IMR-90 (cell line): ENCODE results near the gene LMNTD2. TPM values are rescaled to one million over a fixed set of nuclear protein-coding genes. Genes with fewer than 3 reads are reported as not detected.

Experiments used
- ATAC-seq: fragments of 200-7000 bp; cut with Tn5 transposase; 2 replicates; pipeline ENCODE4 v1.9.1; 2020; ENCODE audit warnings: low read depth, mild to moderate bottlenecking, moderate library complexity
- BruUV-seq: library from RNA; stranded (reverse); fragments of 400-500 nt; replicated peaks from 2 replicates; lab custom pipeline; 2021; lab: Mats Ljungman, UMichigan
- CTCF ChIA-PET: fragments of 300-600 bp; formaldehyde crosslinking; extraction: SDS; loops from one replicate; lab custom pipeline; 2021; ENCODE audit warnings: antibody characterized with exemption; lab: Yijun Ruan, JAX
- POLR2A ChIA-PET: fragments of 300-600 bp; sonication (Branson Sonifier 250); formaldehyde crosslinking; loops from one replicate; lab custom pipeline; 2022; ENCODE audit warnings: antibody characterized with exemption; ENCODE audit not compliant: unreplicated experiment; lab: Charles Lee
- DNase-seq: peaks from one replicate; pipeline ENCODE4 v3.0.0; 2013
- H2AFZ ChIP-seq: replicated peaks from 2 replicates; pipeline ENCODE3; 2013; ENCODE audit warnings: low read length, mild to moderate bottlenecking; ENCODE audit not compliant: poor library complexity
- H2AK5ac ChIP-seq: 2 replicates; pipeline ENCODE4 v1.6.1; 2013; ENCODE audit warnings: low read depth, low read length, inconsistent platforms
- H2AK9ac ChIP-seq: replicated peaks from 2 replicates; pipeline ENCODE3; 2013; ENCODE audit warnings: mild to moderate bottlenecking, low read depth, low read length, moderate library complexity; ENCODE audit not compliant: poor library complexity
- H2BK120ac ChIP-seq: 2 replicates; pipeline ENCODE4 v1.6.1; 2013; ENCODE audit warnings: low read depth, low read length, inconsistent platforms
- H2BK15ac ChIP-seq: 3 replicates; pipeline ENCODE4 v1.6.1; 2013; ENCODE audit warnings: low read depth, low read length, inconsistent platforms
- H2BK20ac ChIP-seq: 2 replicates; pipeline ENCODE4 v1.6.1; 2013; ENCODE audit warnings: low read depth, mild to moderate bottlenecking, inconsistent platforms, low read length, moderate library complexity
- H2BK5ac ChIP-seq: 2 replicates; pipeline ENCODE4 v1.6.1; 2013; ENCODE audit warnings: mild to moderate bottlenecking, low read depth, low read length, inconsistent platforms; ENCODE audit not compliant: poor library complexity, severe bottlenecking
- H3K14ac ChIP-seq: replicated peaks from 2 replicates; pipeline ENCODE4 v1.6.1; 2013; ENCODE audit warnings: low read depth, low read length, inconsistent platforms
- H3K18ac ChIP-seq: 2 replicates; pipeline ENCODE4 v1.6.1; 2013; ENCODE audit warnings: low read depth, low read length, control low read depth
- H3K23ac ChIP-seq: 2 replicates; pipeline ENCODE4 v1.6.1; 2013; ENCODE audit warnings: low read depth, low read length, inconsistent platforms
- H3K27ac ChIP-seq: 2 replicates; pipeline ENCODE4 v1.5.1; 2013; ENCODE audit warnings: mild to moderate bottlenecking, control low read depth, low read length; ENCODE audit not compliant: insufficient read depth
- H3K27me3 ChIP-seq: 2 replicates; pipeline ENCODE4 v1.6.1; 2013; ENCODE audit warnings: low read length; ENCODE audit not compliant: control insufficient read depth, insufficient read depth
- H3K36me3 ChIP-seq: 2 replicates; pipeline ENCODE4 v1.6.1; 2013; ENCODE audit warnings: low read length, mixed read lengths; ENCODE audit not compliant: control insufficient read depth, insufficient read depth
- H3K4ac ChIP-seq: 2 replicates; pipeline ENCODE4 v1.6.1; 2013; ENCODE audit warnings: low read depth, low read length, inconsistent platforms
- H3K4me1 ChIP-seq: 2 replicates; pipeline ENCODE4 v1.6.1; 2013; ENCODE audit warnings: low read length, mixed read lengths; ENCODE audit not compliant: control insufficient read depth, insufficient read depth
- H3K4me2 ChIP-seq: 2 replicates; pipeline ENCODE4 v1.6.1; 2013; ENCODE audit warnings: low read depth, mild to moderate bottlenecking, control low read depth, low read length, moderate library complexity
- H3K4me3 ChIP-seq: 2 replicates; pipeline ENCODE4 v1.5.1; 2013; ENCODE audit warnings: low read depth, mild to moderate bottlenecking, control low read depth, low read length, moderate library complexity; ENCODE audit not compliant: insufficient read depth
- H3K56ac ChIP-seq: 2 replicates; pipeline ENCODE4 v1.6.1; 2013; ENCODE audit warnings: low read length, inconsistent platforms; ENCODE audit not compliant: insufficient read depth; ENCODE audit errors: extremely low read depth
- H3K79me1 ChIP-seq, 2 experiments: 2 replicates each; pipeline ENCODE4 v1.6.1; 2013; ENCODE audit warnings: low read length in 2 of 2, inconsistent platforms in 1 of 2, low read depth in 1 of 2
- H3K9ac ChIP-seq: 2 replicates; pipeline ENCODE4 v1.6.1; 2013; ENCODE audit warnings: low read depth, low read length, control low read depth
- H3K9me1 ChIP-seq: 2 replicates; pipeline ENCODE4 v1.6.1; 2013; ENCODE audit warnings: low read length, inconsistent platforms; ENCODE audit not compliant: insufficient read depth
- H3K9me3 ChIP-seq: 2 replicates; pipeline ENCODE4 v1.6.1; 2013; ENCODE audit warnings: low read length; ENCODE audit not compliant: control insufficient read depth, insufficient read depth
- H4K20me1 ChIP-seq: 2 replicates; pipeline ENCODE4 v1.6.1; 2013; ENCODE audit warnings: low read length, inconsistent platforms; ENCODE audit not compliant: insufficient read depth
- H4K5ac ChIP-seq: 2 replicates; pipeline ENCODE4 v1.6.1; 2013; ENCODE audit warnings: mild to moderate bottlenecking, low read depth, low read length, control low read depth
- H4K8ac ChIP-seq, 2 experiments: 2 replicates each; pipeline ENCODE4 v1.6.1; 2013; ENCODE audit warnings: low read depth in 2 of 2, low read length in 2 of 2, control low read depth in 1 of 2, inconsistent platforms in 1 of 2
- H4K91ac ChIP-seq: 2 replicates; pipeline ENCODE4 v1.6.1; 2013; ENCODE audit warnings: low read depth, low read length, inconsistent platforms; ENCODE audit not compliant: insufficient read depth
- CEBPB ChIP-seq: IDR thresholded peaks from 2 replicates; pipeline ENCODE4 v1.6.1; 2012; ENCODE audit warnings: low read depth, low read length, improper control_type of control experiment
- CHD1 ChIP-seq: IDR thresholded peaks from 2 replicates; pipeline ENCODE4 v1.6.1; 2012; ENCODE audit warnings: low read depth, low read length, improper control_type of control experiment
- POLR2A ChIP-seq: IDR thresholded peaks from 2 replicates; pipeline ENCODE4 v1.6.1; 2012; ENCODE audit warnings: mild to moderate bottlenecking, low read depth, low read length
- RAD21 ChIP-seq: IDR thresholded peaks from 2 replicates; pipeline ENCODE4 v1.6.1; 2012; ENCODE audit warnings: low read length, improper control_type of control experiment
- SMC3 ChIP-seq: fragments of 150-350 bp; IDR thresholded peaks from 2 replicates; pipeline ENCODE4 v1.6.1; 2016; ENCODE audit warnings: low read depth, mild to moderate bottlenecking, antibody characterized with exemption, low read length, moderate library complexity
- WGBS, 2 experiments: methylation state at CpG; one replicate each; pipeline versions ENCODE4 v1.1.5 to v1.1.7; 2013; ENCODE audit warnings: missing lambda C conversion rate in 2 of 2; ENCODE audit not compliant: insufficient read length in 1 of 2; ENCODE audit errors: extremely low coverage in 2 of 2; 5-methylcytosine and 5-hydroxymethylcytosine counted together
- dilution Hi-C: fragments of 300-500 bp; cut with HindIII; formaldehyde crosslinking; loops from one replicate; pipeline ENCODE4 v1.14.3; 2018; ENCODE audit warnings: low sequenced_read_pairs; ENCODE audit not compliant: unreplicated experiment
- in situ Hi-C: fragments of 300-500 bp; cut with MboI; formaldehyde crosslinking; loops from 3 replicates; pipeline ENCODE4 v1.14.3; 2019; ENCODE audit warnings: low sequenced_read_pairs, inconsistent platforms, mixed read lengths
- intact Hi-C: fragments of 100-400 bp; cut with micrococcal nuclease; formaldehyde crosslinking; loops from 2 replicates; pipeline ENCODE4 v1.10.0; 2022
- polyA plus RNA-seq, 3 experiments: library from polyadenylated mRNA; depleted of rRNA; stranded (reverse); fragments of >200 nt; gene quantifications; 2 replicates each; pipeline ENCODE4 v1.2.3, GENCODE V29; 2012; ENCODE audit warnings: low replicate concordance in 1 of 3
- total RNA-seq: library from RNA; depleted of rRNA; stranded (reverse); fragments of >200 nt; gene quantifications from 2 replicates; pipeline ENCODE4 v1.2.3, GENCODE V29; 2012

The LMNTD2 gene
- total and polyA plus RNA-seq, 2 of the 4 experiments (the other 2 are of a cell fraction), result 0.18 to 1.3 TPM

GRCh38 chr11:569158-569885 lies 8.8 kb upstream of the LMNTD2 start:
- DNase-seq (no peak), ATAC-seq (no peak)
- Histone ChIP-seq H3K27ac (peak overlapping the region; percentile 53), H3K4me2 (peak overlapping the region; percentile 89), H3K23ac (peak overlapping the region; percentile 58; the same call in 1 of the 2 replicates), H3K4me1 (peaks cover 17% of the 10 kb centered on the region), H3K27me3 (no peaks in the 10 kb centered on the region; the same call in 1 of the 2 replicates), H4K5ac (peak overlapping the region; percentile 94), H3K56ac (peak overlapping the region; percentile 41; the same call in 1 of the 2 replicates), H3K79me1 (peaks cover 21 to 34% of the 10 kb centered on the region in 2 experiments; a peak in 3 of 4 replicates), H3K4me3 (peak overlapping the region; percentile 47), H4K91ac (peak overlapping the region; percentile 83; the same call in 1 of the 2 replicates), H3K36me3 (peaks cover 14% of the 10 kb centered on the region), H2BK15ac (peak overlapping the region; percentile 26; the same call in 2 of the 3 replicates), H2BK5ac (peak overlapping the region; percentile 96), H3K4ac (peak overlapping the region; percentile 96), H2AFZ (peak overlapping the region; percentile 93), H3K14ac (peak overlapping the region; percentile 98), H3K9me3 (no peaks in the 10 kb centered on the region), H2AK9ac (peak overlapping the region; percentile 100), H3K9ac (peak overlapping the region; percentile 93), H4K8ac (peak overlapping the region; percentile 88 to 99), H3K18ac (peak overlapping the region; percentile 63; the same call in 1 of the 2 replicates), H2BK20ac (no peak overlapping the region), H2BK120ac (peak overlapping the region; percentile 16; the same call in 1 of the 2 replicates), H2AK5ac (peak overlapping the region; percentile 80), H3K9me1 (no peaks in the 10 kb centered on the region), H4K20me1 (peaks cover 23% of the 10 kb centered on the region)
- 27% methylated on average over 19 of the region's 36 CpGs; no CpG with 5 or more reads in 1 of the 2 experiments for WGBS, 2 experiments
- intact Hi-C loops, result no loop called here
- CTCF ChIA-PET, result no interaction called here
- POLR2A ChIA-PET, result no interaction called here
- TF ChIP-seq SMC3 (no peak), CHD1 (no peak), POLR2A (no peak), RAD21 (no peak), CEBPB (no peak)
- in situ Hi-C loops, result no loop called here
- dilution Hi-C loops, result no loop called here
- no TSS peak for BruUV-seq
